ENCODE results near the gene STEAP3. TPM values are rescaled to one million over a fixed set of nuclear protein-coding genes. Genes with fewer than 3 reads are reported as not detected.

STEAP3 gene
- total RNA-seq, 1 donor from 2014 or later, result 27.8 TPM

GRCh38 chr2:119224391-119225104 is 914 bp downstream of the STEAP3 start:
- no peak for TF ChIP-seq CTCF (conservative IDR thresholded peaks at IDR 0.05; ENCODE audit: low read depth, low read length)
- no peak for DNase-seq (ENCODE audit: low read depth)
- peak overlapping the region; percentile 92 for H3K4me3 ChIP-seq (ENCODE audit: low read depth, low read length)

- TF ChIP-seq CTCF (conservative IDR thresholded peaks at IDR 0.05; ENCODE audit: low read depth, low read length), result no peak
- peak overlapping the region; percentile 92 for H3K4me3 ChIP-seq (ENCODE audit: low read depth, low read length)
- DNase-seq (ENCODE audit: low read depth), result no peak
Measured at GRCh38 chr2:119225105-119225865, 1.7 kb downstream of the STEAP3 start.

- TF ChIP-seq CTCF (conservative IDR thresholded peaks at IDR 0.05; ENCODE audit: low read depth, low read length), result no peak
- no peak for DNase-seq (ENCODE audit: low read depth)
- H3K4me3 ChIP-seq (ENCODE audit: low read depth, low read length), result no peak overlapping the region
Measured at GRCh38 chr2:119225926-119226325, 2.3 kb downstream of the STEAP3 start.

GRCh38 chr2:119227346-119227745 is 3.7 kb downstream of the STEAP3 start:
- TF ChIP-seq CTCF (conservative IDR thresholded peaks at IDR 0.05; ENCODE audit: low read depth, low read length), result no peak
- DNase-seq (ENCODE audit: low read depth), result no peak
- H3K4me3 ChIP-seq (ENCODE audit: low read depth, low read length), result no peak overlapping the region

GRCh38 chr2:119228136-119228535 is 4.5 kb downstream of the STEAP3 start:
- no peak for DNase-seq (ENCODE audit: low read depth)
- TF ChIP-seq CTCF (conservative IDR thresholded peaks at IDR 0.05; ENCODE audit: low read depth, low read length), result no peak
- H3K4me3 ChIP-seq (ENCODE audit: low read depth, low read length), result no peak overlapping the region

GRCh38 chr2:119228964-119229363 is 5.3 kb downstream of the STEAP3 start:
- TF ChIP-seq CTCF (conservative IDR thresholded peaks at IDR 0.05; ENCODE audit: low read depth, low read length), result no peak
- DNase-seq (ENCODE audit: low read depth), result no peak
- H3K4me3 ChIP-seq (ENCODE audit: low read depth, low read length), result no peak overlapping the region
